Measurements from ENCODE around the gene CRYGD.

- no peak for TF ChIP-seq EZH2phosphoT487 (IDR thresholded peaks at IDR 0.05; ENCODE audit: low read depth)
- TF ChIP-seq CTCF (IDR thresholded peaks at IDR 0.05; ENCODE audit: low read depth, low read length), result peak; percentile 44
Measured at GRCh38 chr2:208101716-208102631, 22.4 kb downstream of the CRYGD start.
